GM20431 (cell line): ENCODE data around the gene SIRPA.

ENCODE experiments used
- in situ Hi-C: fragments of 300-500 bp; cut with MseI, MboI; formaldehyde crosslinking; loops from one replicate; pipeline ENCODE4 v1.15.0; 2020; ENCODE audit warnings: low sequenced_read_pairs; ENCODE audit not compliant: unreplicated experiment

The SIRPA gene

DNA sequence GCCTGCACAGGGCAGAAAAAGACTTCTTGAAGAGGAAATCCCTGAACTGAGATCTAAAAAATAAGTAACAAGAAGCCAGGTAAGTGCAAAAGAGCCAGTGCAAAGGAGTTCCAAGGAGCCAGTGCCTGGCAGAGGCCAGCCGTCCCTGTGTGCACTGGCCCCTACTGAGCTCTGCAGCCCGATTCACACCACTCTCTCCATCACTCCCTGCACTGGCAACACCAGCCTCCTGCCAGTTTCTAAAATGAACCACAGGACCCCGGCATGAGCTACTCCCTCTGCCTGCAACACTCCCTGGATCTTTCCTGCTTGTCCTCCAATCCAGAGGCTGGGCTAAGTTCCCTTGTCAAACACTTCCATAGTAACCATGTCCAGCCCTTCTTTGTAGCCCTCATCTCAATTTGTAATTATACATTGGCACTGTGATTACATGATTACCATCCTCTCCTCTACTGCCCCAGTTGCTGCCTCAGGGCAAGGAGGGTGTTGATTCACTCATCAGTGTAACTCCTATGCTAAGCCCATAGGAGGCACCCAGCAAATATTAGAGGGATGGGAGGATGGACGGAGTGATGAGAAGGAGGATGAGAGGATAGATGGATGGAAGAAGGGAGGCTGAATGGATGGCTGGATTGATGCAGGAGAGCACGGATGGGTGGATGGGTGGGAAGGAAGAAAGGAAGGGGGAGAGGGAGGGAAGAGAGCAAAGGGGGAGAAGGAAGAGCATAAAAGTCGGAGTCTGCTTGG is 49.3 kb downstream of the SIRPA start:
- in situ Hi-C loops, result no loop called here

GRCh38 chr20:1945134-1945618 is 50.0 kb downstream of the SIRPA start:
- in situ Hi-C loops, result no loop called here

- in situ Hi-C loops, result no loop called here
These were observed 50.5 kb downstream of the SIRPA start for GRCh38 chr20:1945660-1946059.

- in situ Hi-C loops, result no loop called here
These were observed 51.2 kb downstream of the SIRPA start for GRCh38 chr20:1946442-1946761.

DNA sequence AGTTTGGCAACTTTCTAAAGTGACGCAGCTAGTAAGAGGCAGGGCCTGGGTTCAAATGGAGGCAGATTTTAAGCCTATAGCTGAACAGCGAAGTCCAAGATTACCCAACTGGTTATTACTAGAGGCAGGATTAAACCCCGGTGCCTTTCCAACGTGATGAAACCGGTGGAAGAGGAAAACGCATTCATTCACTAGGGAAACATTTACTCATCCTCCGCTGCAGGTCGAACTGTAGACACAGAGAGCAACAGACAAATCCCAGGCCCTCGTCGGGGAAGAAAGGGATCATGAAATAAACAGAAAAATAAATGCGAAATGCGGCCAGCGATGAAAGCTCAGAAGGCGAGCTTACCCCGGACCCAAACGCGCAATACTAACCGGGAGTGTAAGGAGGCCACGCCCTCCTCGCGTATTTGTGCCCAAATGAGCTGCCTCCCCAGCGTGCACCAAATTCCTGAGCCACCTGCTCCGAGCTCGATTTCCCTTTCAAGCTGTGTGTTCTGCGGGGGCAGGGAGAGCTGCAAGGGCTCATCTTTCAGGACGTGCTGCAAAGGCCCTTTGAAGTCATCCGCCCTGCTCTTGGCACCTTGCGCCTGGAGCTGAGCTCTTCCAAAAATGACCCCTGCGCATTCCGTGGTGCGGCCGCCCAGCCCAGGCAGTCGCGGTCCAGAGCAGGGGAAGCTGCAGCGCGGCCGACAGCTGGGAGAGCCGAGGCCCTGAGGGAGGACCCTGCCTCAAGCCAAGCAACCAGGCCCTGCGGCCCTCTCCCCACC is 51.7 kb downstream of the SIRPA start:
- in situ Hi-C loops, result no loop called here

GRCh38 chr20:1947535-1947846 is 52.3 kb downstream of the SIRPA start:
- in situ Hi-C loops, result no loop called here

DNA sequence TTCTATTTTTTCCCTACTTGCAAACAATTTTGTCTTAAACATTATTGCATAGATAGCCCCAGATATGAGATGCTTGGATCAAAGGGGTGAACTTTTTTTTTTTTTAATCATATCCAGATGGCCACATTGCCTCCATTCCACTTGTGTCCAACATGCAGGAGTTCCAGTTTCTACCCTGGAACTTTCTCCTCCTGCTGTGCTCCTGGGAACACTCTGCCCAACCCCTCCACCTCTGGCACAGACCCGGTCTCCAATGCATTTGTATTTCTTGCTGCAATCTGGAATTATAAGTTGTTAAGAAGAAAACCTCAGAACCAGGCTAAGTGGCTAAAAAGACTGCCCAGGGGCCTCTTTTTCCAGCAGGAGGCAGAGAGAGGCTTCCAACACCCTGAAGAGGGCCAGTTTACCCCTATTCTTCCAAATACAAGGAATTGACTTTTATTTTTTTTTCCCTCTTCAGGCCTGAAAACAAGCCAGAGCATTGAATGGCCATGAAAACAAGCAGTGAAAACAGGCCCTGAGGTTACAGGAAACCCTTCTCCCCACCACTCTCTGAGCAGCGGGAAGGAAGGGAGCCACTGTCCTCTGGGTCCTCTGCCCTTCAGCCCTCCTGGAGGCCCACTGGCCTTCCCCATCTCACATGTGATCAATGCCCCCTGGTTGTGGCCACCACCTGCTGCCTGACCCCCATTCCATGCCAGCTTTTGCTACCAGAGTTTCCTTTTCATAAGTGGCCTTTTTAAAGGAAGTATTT is 54.3 kb downstream of the SIRPA start:
- in situ Hi-C loops, result no loop called here

DNA sequence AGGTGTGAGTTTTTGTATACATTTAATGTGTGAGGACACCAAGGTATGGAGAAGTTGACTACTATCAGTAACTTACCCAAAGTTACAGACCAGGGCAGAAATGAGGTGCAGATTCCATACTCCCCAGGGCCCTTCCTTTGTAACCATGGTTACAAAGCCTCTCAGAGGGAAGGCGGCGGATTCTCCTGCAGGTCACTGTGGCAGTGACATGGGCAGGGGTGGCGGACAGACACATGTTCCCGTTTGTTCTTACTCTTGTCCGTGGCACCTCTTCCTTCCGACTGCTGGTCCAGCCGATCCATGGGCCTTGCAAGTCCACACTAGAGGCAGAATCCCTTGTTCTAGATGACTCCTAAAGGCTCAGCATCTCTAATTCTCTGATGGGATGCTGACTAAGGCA is 55.6 kb downstream of the SIRPA start:
- in situ Hi-C loops, result no loop called here

GRCh38 chr20:1951436-1952115 is 56.4 kb downstream of the SIRPA start:
- in situ Hi-C loops, result no loop called here

GRCh38 chr20:1952737-1953530 is 57.7 kb downstream of the SIRPA start:
- in situ Hi-C loops, result no loop called here

DNA sequence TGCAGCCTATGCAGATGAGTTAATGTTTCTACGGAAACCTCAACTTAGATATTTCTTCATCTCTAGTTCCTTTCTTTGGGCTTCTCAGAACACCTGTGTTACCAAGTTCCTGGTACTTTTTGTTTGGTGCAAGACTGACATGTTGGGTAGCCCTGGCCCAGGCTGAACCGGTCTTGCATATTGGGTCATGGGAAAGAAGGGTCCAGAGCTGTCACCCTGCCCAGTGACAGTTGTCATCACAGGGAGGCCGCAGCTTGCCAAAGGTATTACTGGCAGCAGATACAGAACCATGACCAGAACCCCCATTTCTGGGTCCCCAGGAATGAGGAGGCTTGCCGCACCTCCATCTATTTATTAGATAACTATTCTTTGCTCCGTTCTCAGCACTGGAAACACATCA is 58.4 kb downstream of the SIRPA start:
- in situ Hi-C loops, result no loop called here

GRCh38 chr20:1955217-1955616 is 60.0 kb downstream of the SIRPA start:
- in situ Hi-C loops, result no loop called here

- in situ Hi-C loops, result no loop called here
These were observed 63.2 kb downstream of the SIRPA start for GRCh38 chr20:1958426-1958825.

DNA sequence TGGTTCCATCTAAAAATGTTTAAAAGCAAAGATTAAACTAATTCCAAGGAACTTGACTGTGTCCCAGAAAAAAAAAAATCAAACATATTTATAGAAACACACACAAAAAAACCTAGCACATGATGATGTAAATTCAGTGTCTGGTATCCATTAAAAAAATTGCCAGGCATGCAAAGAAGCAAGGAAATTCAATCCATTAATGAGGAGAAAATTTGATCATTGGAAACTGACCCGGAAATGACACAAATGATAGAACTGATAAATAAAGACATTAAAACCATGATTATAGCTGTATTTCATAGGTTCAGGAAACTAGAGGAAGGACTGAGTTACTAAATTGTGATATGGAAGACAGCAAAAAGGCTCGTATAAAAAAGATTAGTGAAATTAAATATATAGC is 63.9 kb downstream of the SIRPA start:
- in situ Hi-C loops, result no loop called here

- in situ Hi-C loops, result no loop called here
These were observed 66.2 kb downstream of the SIRPA start for GRCh38 chr20:1961374-1961773.

DNA sequence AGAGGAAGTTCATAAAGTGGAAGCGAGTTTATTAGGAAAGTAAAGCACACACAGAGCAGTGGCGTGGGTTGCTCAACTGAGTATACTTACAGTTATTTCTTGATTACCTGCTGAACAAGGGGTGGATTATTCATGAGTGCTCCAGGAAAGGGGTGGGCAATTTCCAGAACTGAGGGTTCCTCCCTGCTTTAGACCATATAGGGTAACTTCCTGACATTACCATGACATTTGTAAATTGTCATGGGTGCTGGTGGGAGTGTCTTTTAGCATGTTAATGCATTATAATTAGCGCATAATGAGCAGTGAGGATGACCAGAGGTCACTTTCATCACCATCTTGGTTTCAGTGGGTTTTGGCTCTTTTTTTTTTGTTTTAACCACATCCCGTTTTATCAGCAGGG is 68.9 kb downstream of the SIRPA start:
- in situ Hi-C loops, result no loop called here

DNA sequence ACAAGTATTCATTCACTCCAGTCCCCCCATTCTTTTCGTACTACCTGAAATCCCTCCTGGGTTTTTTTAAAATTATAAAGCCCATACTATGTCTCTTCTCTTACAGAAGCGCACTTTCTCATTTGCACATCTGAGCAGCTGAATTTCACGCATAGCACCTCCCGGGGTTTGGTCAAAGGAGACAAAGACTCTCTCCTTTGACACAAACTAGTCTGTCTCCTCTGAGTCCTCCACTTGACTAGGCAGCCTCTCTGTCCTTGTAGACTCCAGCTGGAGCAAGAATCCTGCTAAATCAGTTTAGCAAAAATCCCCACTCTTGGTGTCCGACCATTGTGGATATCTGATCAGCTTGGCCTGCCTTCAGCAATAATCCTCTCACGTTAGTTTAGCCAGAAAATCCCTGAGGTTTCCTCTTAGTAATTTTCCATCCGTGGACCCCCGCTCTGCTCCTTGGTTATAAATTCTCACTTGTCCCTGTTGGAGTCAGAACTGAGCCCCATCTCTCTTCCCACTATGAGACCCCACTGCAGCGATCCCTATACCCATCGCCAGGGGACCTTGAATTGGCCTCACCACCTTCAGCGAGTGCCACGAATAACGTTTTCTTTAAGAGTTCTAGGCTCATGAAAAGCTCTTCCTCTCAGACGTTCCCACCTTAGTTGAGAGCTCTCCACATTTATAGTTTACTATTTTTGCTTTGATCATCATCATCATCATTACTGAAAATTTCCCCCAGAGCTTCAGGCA is 69.6 kb downstream of the SIRPA start:
- in situ Hi-C loops, result no loop called here

GRCh38 chr20:1965520-1966351 is 70.5 kb downstream of the SIRPA start:
- in situ Hi-C loops, result no loop called here
